A549 (cell line): ENCODE results near the gene REL. TPM values are rescaled to one million over a fixed set of nuclear protein-coding genes. Genes with fewer than 3 reads are reported as not detected.

Experiments used
- ATAC-seq, 2 experiments: fragments of 200-7000 bp in 1 of 2; fragments of >200 bp in 1 of 2; cut with Nextera tagmentation in 1 of 2; cut with Tn5 transposase in 1 of 2; 3 replicates each; pipeline versions ENCODE4 v1.8.0 to v1.9.1; 2018 to 2020; ENCODE audit warnings: mild to moderate bottlenecking in 1 of 2, moderate library complexity in 1 of 2
- CTCF ChIA-PET: fragments of 300-600 bp; sonication (Branson Sonifier 250); formaldehyde crosslinking; extraction: SDS; loops from one replicate; lab custom pipeline; 2021; ENCODE audit warnings: antibody characterized with exemption, inconsistent platforms; lab: Yijun Ruan, JAX
- POLR2A ChIA-PET: fragments of 350-600 bp; formaldehyde crosslinking; extraction: SDS; loops from one replicate; lab custom pipeline; 2021; ENCODE audit warnings: antibody characterized with exemption, inconsistent platforms; lab: Yijun Ruan, JAX
- DNase-seq, 2 experiments: peaks; one replicate each; pipeline versions ENCODE4 v3.0.0 to v3.0.0-alpha.2; 2011 to 2016; ENCODE audit warnings: low read depth in 1 of 2, low spot score in 1 of 2
- FAIRE-seq: peaks from 2 replicates; lab custom pipeline; 2011; peaks lifted over from hg19 to GRCh38; lab: Jason Lieb, UNC
- H3K27ac ChIP-seq, 2 experiments: fragments of >200 bp; sonication (Bioruptor Twin); formaldehyde crosslinking; 3 replicates each; pipeline ENCODE4 v1.5.1; 2016 to 2017
- H3K4me1 ChIP-seq: fragments of >200 bp; sonication (Bioruptor Twin); formaldehyde crosslinking; 3 replicates; pipeline ENCODE4 v1.6.1; 2016
- H3K4me2 ChIP-seq: fragments of >200 bp; sonication (Bioruptor Twin); formaldehyde crosslinking; 3 replicates; pipeline ENCODE4 v1.6.1; 2016
- H3K4me3 ChIP-seq: fragments of >200 bp; sonication (Bioruptor Twin); formaldehyde crosslinking; 3 replicates; pipeline ENCODE4 v1.5.1; 2016
- H3K9me3 ChIP-seq: fragments of >200 bp; sonication (Bioruptor Twin); formaldehyde crosslinking; 3 replicates; pipeline ENCODE4 v1.6.1; 2016
- CBX2 ChIP-seq: fragments of 200-600 bp; sonication (generic); IDR thresholded peaks from 2 replicates; pipeline ENCODE4 v1.6.1; 2016; ENCODE audit warnings: low read depth, mild to moderate bottlenecking, borderline replicate concordance
- CEBPB ChIP-seq, 2 experiments: fragments of >200 bp in 1 of 2; sonication (Bioruptor Twin) in 1 of 2; formaldehyde crosslinking in 1 of 2; IDR thresholded peaks; 2 replicates each; pipeline ENCODE4 v1.6.1; 2012 to 2016
- CHD4 ChIP-seq: fragments of 200-600 bp; sonication (generic); IDR thresholded peaks from 2 replicates; pipeline ENCODE4 v1.6.1; 2016; ENCODE audit warnings: antibody characterized with exemption, mild to moderate bottlenecking, borderline replicate concordance
- EP300 ChIP-seq, 2 experiments: fragments of >200 bp; sonication (Bioruptor Twin); formaldehyde crosslinking; IDR thresholded peaks; 2 replicates in 1 of 2; 3 replicates in 1 of 2; pipeline ENCODE4 v1.6.1; 2016 to 2017
- ESRRA ChIP-seq: fragments of 150-350 bp; IDR thresholded peaks from 2 replicates; pipeline ENCODE4 v1.6.1; 2014; ENCODE audit warnings: mild to moderate bottlenecking, low read length, borderline replicate concordance
- FOSB ChIP-seq: fragments of 250-450 bp; sonication (Bioruptor Pico); IDR thresholded peaks from 2 replicates; pipeline ENCODE4 v1.5.0; 2020; ENCODE audit warnings: mild to moderate bottlenecking, moderate library complexity
- FOXS1 ChIP-seq: fragments of 250-450 bp; sonication (Bioruptor Pico); IDR thresholded peaks from 2 replicates; pipeline ENCODE4 v1.5.0; 2020; ENCODE audit warnings: mild to moderate bottlenecking, moderate library complexity
- GATA3 ChIP-seq: IDR thresholded peaks from 2 replicates; pipeline ENCODE4 v1.6.1; 2012; ENCODE audit warnings: borderline replicate concordance
- HDAC2 ChIP-seq: fragments of 200-600 bp; sonication (generic); IDR thresholded peaks from 2 replicates; pipeline ENCODE4 v1.6.1; 2016
- HOXA7 ChIP-seq: fragments of 250-450 bp; sonication (Bioruptor Pico); IDR thresholded peaks from 2 replicates; pipeline ENCODE4 v1.5.0; 2020; ENCODE audit warnings: mild to moderate bottlenecking, moderate library complexity
- HOXB5 ChIP-seq: fragments of 250-450 bp; sonication (Bioruptor Pico); IDR thresholded peaks from 2 replicates; pipeline ENCODE4 v1.5.0; 2020; ENCODE audit warnings: mild to moderate bottlenecking, moderate library complexity
- JUN ChIP-seq, 2 experiments: fragments of >200 bp; sonication (Bioruptor Twin); formaldehyde crosslinking; IDR thresholded peaks; 2 replicates in 1 of 2; 3 replicates in 1 of 2; pipeline ENCODE4 v1.6.1; 2016 to 2017
- JUNB ChIP-seq: fragments of >200 bp; sonication (Bioruptor Twin); formaldehyde crosslinking; IDR thresholded peaks from 2 replicates; pipeline ENCODE4 v1.6.1; 2016
- KDM1A ChIP-seq: fragments of 200-600 bp; sonication (generic); IDR thresholded peaks from 2 replicates; pipeline ENCODE4 v1.6.1; 2016; ENCODE audit warnings: low read depth, mild to moderate bottlenecking
- KDM5A ChIP-seq: fragments of 200-600 bp; sonication (generic); IDR thresholded peaks from 2 replicates; pipeline ENCODE4 v1.6.1; 2016; ENCODE audit warnings: antibody characterized with exemption, mild to moderate bottlenecking
- MYC ChIP-seq: IDR thresholded peaks from 2 replicates; pipeline ENCODE4 v1.6.1; 2012; ENCODE audit warnings: mild to moderate bottlenecking, inconsistent platforms, low read length, improper control_type of control experiment, borderline replicate concordance
- NPAS2 ChIP-seq: fragments of 250-450 bp; sonication (Bioruptor Pico); IDR thresholded peaks from 2 replicates; pipeline ENCODE4 v1.8.0; 2022; ENCODE audit warnings: mild to moderate bottlenecking, moderate library complexity, borderline replicate concordance
- RARB ChIP-seq: fragments of 250-450 bp; sonication (Bioruptor Pico); IDR thresholded peaks from 2 replicates; pipeline ENCODE4 v1.8.0; 2021; ENCODE audit warnings: mild to moderate bottlenecking, moderate library complexity
- RCOR1 ChIP-seq: fragments of 150-350 bp; IDR thresholded peaks from 2 replicates; pipeline ENCODE4 v1.6.1; 2014; ENCODE audit warnings: antibody characterized with exemption, low read length, low read depth
- RFX5 ChIP-seq: fragments of 450-650 bp; IDR thresholded peaks from 2 replicates; pipeline ENCODE4 v1.7.1; 2014; ENCODE audit warnings: antibody characterized with exemption, mild to moderate bottlenecking, moderate library complexity
- SREBF2 ChIP-seq: fragments of 450-650 bp; IDR thresholded peaks from 2 replicates; pipeline ENCODE4 v1.6.1; 2014; ENCODE audit warnings: mild to moderate bottlenecking, moderate library complexity
- TP53 ChIP-seq: fragments of 250-450 bp; sonication (Bioruptor Pico); IDR thresholded peaks from 2 replicates; pipeline ENCODE4 v1.5.0; 2021; ENCODE audit warnings: mild to moderate bottlenecking, moderate library complexity
- ZFP36 ChIP-seq: fragments of 450-650 bp; IDR thresholded peaks from 2 replicates; pipeline ENCODE4 v1.6.1; 2014; ENCODE audit warnings: borderline replicate concordance; ENCODE audit not compliant: partially characterized antibody
- WGBS: methylation state at CpG from one replicate; pipeline ENCODE4 v1.1.6; 2017; ENCODE audit errors: missing lambda C conversion rate; 5-methylcytosine and 5-hydroxymethylcytosine counted together
- polyA plus RNA-seq, 4 experiments: library from polyadenylated mRNA; depleted of rRNA in 3 of 4; stranded (reverse); fragments of >200 nt; fragmentation: RNase III in 1 of 4; extraction: RNeasy Plus Mini Kit Qiagen cat#74134 plus additional on column Dnase treatment in 1 of 4; gene quantifications; 2 replicates in 3 of 4; 3 replicates in 1 of 4; pipeline ENCODE4 v1.2.3, GENCODE V29; 2011 to 2017
- TF ChIP-seq, protein P1 (sequence below): fragments of 150-350 bp; IDR thresholded peaks from 2 replicates; pipeline ENCODE4 v1.6.1; 2014; ENCODE audit warnings: low read depth, mild to moderate bottlenecking, low read length
- TF ChIP-seq, protein P2 (sequence below): fragments of 250-450 bp; sonication (Bioruptor Pico); IDR thresholded peaks from 2 replicates; pipeline ENCODE4 v1.5.0; 2020; ENCODE audit warnings: low read depth, mild to moderate bottlenecking, moderate library complexity
- TF ChIP-seq, protein P3 (sequence below): IDR thresholded peaks from 2 replicates; pipeline ENCODE4 v1.6.1; 2012
- TF ChIP-seq, protein P4 (sequence below): fragments of >200 bp; sonication (Bioruptor Twin); formaldehyde crosslinking; IDR thresholded peaks from 2 replicates; pipeline ENCODE4 v1.6.1; 2016
- TF ChIP-seq, protein P5 (sequence below): fragments of 450-650 bp; IDR thresholded peaks from 2 replicates; pipeline ENCODE4 v1.6.1; 2014; ENCODE audit warnings: antibody characterized with exemption

The REL gene
- polyA plus RNA-seq, 2 of the 4 experiments (the other 2 are of a cell fraction), result 2.4 to 9.3 TPM

DNA sequence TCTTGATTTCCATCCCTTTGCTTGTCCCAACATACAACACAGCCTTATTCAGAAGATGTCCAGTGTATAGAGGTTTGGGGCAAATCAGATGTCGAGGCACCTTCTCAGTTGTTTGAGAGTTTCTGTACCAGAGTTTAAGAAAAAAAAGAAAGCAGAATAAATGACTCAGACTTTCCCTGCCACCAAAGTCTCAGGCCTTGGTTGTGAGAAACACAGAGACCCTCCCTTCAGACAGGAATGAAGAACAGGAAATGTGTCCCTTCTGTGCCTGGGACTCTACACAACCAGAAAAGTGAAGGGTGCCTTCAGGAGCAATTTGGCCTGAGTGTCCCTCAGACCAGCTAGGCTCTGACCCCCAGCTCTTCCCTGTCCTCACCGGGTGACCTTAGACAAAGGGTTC, 37.3 kb upstream of the REL start (continued):
- TF ChIP-seq, protein P1, sequence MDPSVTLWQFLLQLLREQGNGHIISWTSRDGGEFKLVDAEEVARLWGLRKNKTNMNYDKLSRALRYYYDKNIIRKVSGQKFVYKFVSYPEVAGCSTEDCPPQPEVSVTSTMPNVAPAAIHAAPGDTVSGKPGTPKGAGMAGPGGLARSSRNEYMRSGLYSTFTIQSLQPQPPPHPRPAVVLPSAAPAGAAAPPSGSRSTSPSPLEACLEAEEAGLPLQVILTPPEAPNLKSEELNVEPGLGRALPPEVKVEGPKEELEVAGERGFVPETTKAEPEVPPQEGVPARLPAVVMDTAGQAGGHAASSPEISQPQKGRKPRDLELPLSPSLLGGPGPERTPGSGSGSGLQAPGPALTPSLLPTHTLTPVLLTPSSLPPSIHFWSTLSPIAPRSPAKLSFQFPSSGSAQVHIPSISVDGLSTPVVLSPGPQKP, result no peak
- TF ChIP-seq HOXA7 (CRISPR knock-in tag) (no peak), KDM1A (no peak), RARB (no peak), HDAC2 (no peak)

DNA sequence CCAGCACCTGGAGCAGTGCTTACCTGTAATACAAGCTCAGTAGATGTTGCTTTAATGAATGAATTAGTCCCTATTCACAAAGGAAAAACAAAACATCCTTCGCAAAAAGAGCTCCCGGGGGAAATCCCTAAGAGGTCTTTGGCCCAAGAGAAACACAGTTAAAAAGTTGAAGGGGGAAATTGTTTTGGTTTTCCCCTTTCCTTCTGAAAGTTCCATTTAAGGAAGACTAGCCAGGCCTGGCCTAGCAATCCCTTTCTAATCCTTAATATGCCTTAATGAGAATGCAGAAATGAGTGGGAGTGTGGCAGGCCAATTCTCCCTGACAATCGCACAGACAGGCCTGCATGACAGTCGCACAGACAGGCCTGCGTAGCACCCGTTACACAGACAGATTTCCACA, 33.5 kb upstream of the REL start:
- TF ChIP-seq CHD4, result no peak
- no peak for TF ChIP-seq HDAC2
- TF ChIP-seq SREBF2, result no peak
- TF ChIP-seq, protein P2, sequence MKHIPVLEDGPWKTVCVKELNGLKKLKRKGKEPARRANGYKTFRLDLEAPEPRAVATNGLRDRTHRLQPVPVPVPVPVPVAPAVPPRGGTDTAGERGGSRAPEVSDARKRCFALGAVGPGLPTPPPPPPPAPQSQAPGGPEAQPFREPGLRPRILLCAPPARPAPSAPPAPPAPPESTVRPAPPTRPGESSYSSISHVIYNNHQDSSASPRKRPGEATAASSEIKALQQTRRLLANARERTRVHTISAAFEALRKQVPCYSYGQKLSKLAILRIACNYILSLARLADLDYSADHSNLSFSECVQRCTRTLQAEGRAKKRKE (CRISPR knock-in tag), result no peak
- no peak for TF ChIP-seq CBX2
- TF ChIP-seq JUN (IDR thresholded peaks at IDR 0.05), result no peak
- TF ChIP-seq, protein P3, sequence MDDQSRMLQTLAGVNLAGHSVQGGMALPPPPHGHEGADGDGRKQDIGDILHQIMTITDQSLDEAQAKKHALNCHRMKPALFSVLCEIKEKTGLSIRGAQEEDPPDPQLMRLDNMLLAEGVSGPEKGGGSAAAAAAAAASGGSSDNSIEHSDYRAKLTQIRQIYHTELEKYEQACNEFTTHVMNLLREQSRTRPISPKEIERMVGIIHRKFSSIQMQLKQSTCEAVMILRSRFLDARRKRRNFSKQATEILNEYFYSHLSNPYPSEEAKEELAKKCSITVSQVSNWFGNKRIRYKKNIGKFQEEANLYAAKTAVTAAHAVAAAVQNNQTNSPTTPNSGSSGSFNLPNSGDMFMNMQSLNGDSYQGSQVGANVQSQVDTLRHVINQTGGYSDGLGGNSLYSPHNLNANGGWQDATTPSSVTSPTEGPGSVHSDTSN, result no peak
- TF ChIP-seq RARB, result no peak
- no peak for TF ChIP-seq ZFP36
- no peak for TF ChIP-seq KDM5A
- no peak for TF ChIP-seq CEBPB (IDR thresholded peaks at IDR 0.05)
- TF ChIP-seq RCOR1, result no peak
- TF ChIP-seq, protein P4, sequence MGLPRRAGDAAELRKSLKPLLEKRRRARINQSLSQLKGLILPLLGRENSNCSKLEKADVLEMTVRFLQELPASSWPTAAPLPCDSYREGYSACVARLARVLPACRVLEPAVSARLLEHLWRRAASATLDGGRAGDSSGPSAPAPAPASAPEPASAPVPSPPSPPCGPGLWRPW, result no peak
- no peak for TF ChIP-seq ESRRA
- DNase-seq (no peak), ATAC-seq (no peak), FAIRE-seq (no peak)
- Histone ChIP-seq H3K4me1 (no peaks in the 10 kb centered on the region), H3K9me3 (no peaks in the 10 kb centered on the region), H3K27ac (no peak overlapping the region), H3K4me2 (no peak overlapping the region), H3K4me3 (no peak overlapping the region)
- ChIA-PET CTCF (interaction anchor here (0.6 kb wide), 1 partner anchor 159 kb away, joined by 3 read pairs; no protein-coding TSS in a partner anchor), POLR2A (no interaction called here)
- 87% methylated on average over 6 of the region's 6 CpGs for WGBS

DNA sequence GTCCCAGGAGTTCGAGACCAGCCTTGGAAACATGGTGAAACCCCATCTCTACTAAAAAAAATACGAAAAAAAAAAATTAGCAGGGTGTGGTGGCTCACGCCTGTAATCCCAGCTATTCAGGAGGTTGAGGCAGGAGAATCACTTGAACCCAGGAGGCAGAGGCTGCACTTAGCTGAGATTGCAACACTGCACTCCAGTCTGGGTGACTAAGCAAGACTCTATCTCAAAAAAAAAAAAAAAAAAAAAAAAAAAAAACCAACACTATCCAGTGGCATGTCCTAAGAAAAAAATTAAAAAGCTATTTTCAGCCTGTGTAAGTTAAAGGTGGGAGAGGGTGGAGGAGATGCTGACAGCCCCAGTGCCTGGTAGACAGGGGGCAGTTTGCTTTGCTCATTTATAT, 32.2 kb upstream of the REL start:
- no peak for DNase-seq
- no peak overlapping the region for H3K4me3 ChIP-seq
- ATAC-seq, result no peak
- ChIA-PET CTCF (no interaction called here), POLR2A (no interaction called here)
- TF ChIP-seq CEBPB (IDR thresholded peaks at IDR 0.05) (peak in 1 of 2 experiments; percentile 28; a peak in 1 of 4 replicates), RFX5 (no peak)
- no peaks in the 10 kb centered on the region for H3K9me3 ChIP-seq
- FAIRE-seq, result no peak
- no peaks in the 10 kb centered on the region for H3K4me1 ChIP-seq
- H3K27ac ChIP-seq, result no peak overlapping the region
- 49% methylated on average over 3 of the region's 3 CpGs for WGBS
- no peak overlapping the region for H3K4me2 ChIP-seq

DNA sequence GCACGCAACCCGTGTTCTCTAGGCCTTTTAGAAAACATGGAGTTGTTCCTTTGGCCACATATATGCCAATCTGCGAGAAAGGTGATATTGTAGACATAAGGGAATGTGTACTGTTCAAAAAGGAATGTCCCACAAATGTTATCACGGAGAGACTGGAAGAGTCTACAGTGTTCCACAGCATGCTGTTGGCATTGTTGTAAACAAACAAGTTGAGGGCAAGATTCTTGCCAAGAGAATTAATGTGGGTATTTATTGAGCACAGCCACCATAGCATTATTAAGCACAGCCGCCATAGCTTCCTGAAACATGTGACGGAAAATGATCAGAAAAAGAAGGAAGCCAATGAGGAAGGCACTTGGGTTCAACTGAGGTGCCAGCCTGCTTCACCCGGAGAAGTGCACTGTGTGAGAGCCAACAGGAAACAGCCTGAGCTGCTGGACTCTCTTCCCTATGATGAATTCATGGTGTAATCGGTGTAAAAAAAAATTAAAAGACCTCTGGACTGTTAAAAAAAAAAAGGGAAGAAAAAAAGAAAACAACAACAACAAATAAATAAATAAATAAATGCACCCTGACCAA, 29.0 kb upstream of the REL start:
- H3K27ac ChIP-seq, result no peak overlapping the region
- DNase-seq (no peak), FAIRE-seq (no peak), ATAC-seq (no peak)
- ChIA-PET CTCF (interaction anchor here (1.4 kb wide), 2 partner anchors 11 to 147 kb away, joined by 3 to 5 read pairs; no protein-coding TSS in a partner anchor), POLR2A (no interaction called here)
- 81% methylated on average over 8 of the region's 8 CpGs for WGBS
- no peak overlapping the region for H3K4me2 ChIP-seq
- H3K4me1 ChIP-seq, result peaks cover 7% of the 10 kb centered on the region; the same call in 1 of the 3 replicates
- no peaks in the 10 kb centered on the region for H3K9me3 ChIP-seq
- H3K4me3 ChIP-seq, result no peak overlapping the region
- no peak for TF ChIP-seq EP300 (IDR thresholded peaks at IDR 0.05)
- TF ChIP-seq FOSB (CRISPR knock-in tag), result no peak
- no peak for TF ChIP-seq NPAS2 (CRISPR knock-in tag)
- TF ChIP-seq MYC, result no peak
- no peak for TF ChIP-seq KDM1A
- TF ChIP-seq, protein P5, sequence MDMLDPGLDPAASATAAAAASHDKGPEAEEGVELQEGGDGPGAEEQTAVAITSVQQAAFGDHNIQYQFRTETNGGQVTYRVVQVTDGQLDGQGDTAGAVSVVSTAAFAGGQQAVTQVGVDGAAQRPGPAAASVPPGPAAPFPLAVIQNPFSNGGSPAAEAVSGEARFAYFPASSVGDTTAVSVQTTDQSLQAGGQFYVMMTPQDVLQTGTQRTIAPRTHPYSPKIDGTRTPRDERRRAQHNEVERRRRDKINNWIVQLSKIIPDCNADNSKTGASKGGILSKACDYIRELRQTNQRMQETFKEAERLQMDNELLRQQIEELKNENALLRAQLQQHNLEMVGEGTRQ, result no peak
- no peak for TF ChIP-seq HOXB5
- no peak for TF ChIP-seq JUNB
- no peak for TF ChIP-seq FOXS1
- no peak for TF ChIP-seq GATA3
- no peak for TF ChIP-seq JUN (IDR thresholded peaks at IDR 0.05)
- no peak for TF ChIP-seq CBX2
- no peak for TF ChIP-seq TP53 (CRISPR knock-in tag)
